ENCODE measurements around the gene ARSJ. TPM values are rescaled to one million over a fixed set of nuclear protein-coding genes. Genes with fewer than 3 reads are reported as not detected.
A peak's percentile ranks its signal among the peaks of the same experiment; 100 is the strongest.

The ARSJ gene
- polyA plus RNA-seq, 2 donors = 1.4 to 1.7 TPM

DNA sequence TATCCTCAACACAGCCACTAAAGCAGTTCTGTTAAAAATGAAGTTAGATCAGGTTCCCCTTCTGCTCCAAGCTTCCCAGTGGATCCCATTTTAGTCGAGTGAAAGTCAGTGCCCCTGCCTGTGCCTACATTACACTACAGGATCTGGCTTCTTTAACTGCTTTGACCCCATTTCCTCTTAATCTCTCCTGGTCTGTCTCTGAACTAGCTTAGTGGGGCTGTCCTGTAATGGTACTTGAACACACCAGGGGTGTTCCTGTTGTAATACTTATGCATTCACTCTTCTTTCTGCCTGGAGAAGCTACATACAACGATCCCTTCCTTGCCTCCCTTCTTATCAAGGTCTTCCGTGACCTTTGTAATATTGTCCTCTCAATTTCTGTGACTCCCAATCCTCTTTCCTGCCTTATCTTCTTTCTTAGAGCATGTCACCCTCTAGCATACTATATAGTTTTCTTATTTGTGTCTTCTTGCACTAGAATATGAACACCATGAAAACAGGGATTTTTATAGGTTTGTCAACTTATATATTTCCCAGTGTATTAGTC is 16.7 kb downstream of the ARSJ start:
- Histone ChIP-seq H3K4me1 (ENCODE audit: control insufficient read depth in 2 of 2, insufficient read depth in 2 of 2, low read length in 1 of 2) (no peaks in the 10 kb centered on the region), H3K9me3 (ENCODE audit: control insufficient read depth in 2 of 2, insufficient read depth in 1 of 2, low read depth in 1 of 2, low read length in 1 of 2) (no peaks in the 10 kb centered on the region), H3K27ac (ENCODE audit: low read depth in 2 of 2, low read length in 1 of 2) (no peak overlapping the region), H3K27me3 (ENCODE audit: control insufficient read depth in 1 of 2, insufficient read depth in 2 of 2, low read length in 2 of 2) (no peaks in the 10 kb centered on the region), H3K36me3 (ENCODE audit: control insufficient read depth in 2 of 2, insufficient read depth in 2 of 2, low read length in 1 of 2) (no peaks in the 10 kb centered on the region), H3K4me3 (ENCODE audit: low read depth in 1 of 2, low read length in 2 of 2) (no peak overlapping the region)
- WGBS, 2 donors = 79 to 81% methylated on average over 3 of the region's 3 CpGs

- 61 to 63% methylated on average over 2 of the region's 2 CpGs for WGBS, 2 donors
- Histone ChIP-seq H3K27ac (ENCODE audit: low read depth in 2 of 2, low read length in 1 of 2) (no peak overlapping the region), H3K27me3 (ENCODE audit: control insufficient read depth in 1 of 2, insufficient read depth in 2 of 2, low read length in 2 of 2) (no peaks in the 10 kb centered on the region), H3K4me1 (ENCODE audit: control insufficient read depth in 2 of 2, insufficient read depth in 2 of 2, low read length in 1 of 2) (no peaks in the 10 kb centered on the region), H3K9me3 (ENCODE audit: control insufficient read depth in 2 of 2, insufficient read depth in 1 of 2, low read depth in 1 of 2, low read length in 1 of 2) (no peaks in the 10 kb centered on the region), H3K36me3 (ENCODE audit: control insufficient read depth in 2 of 2, insufficient read depth in 2 of 2, low read length in 1 of 2) (no peaks in the 10 kb centered on the region), H3K4me3 (ENCODE audit: low read depth in 1 of 2, low read length in 2 of 2) (no peak overlapping the region)
Observed at GRCh38 chr4:113962016-113962347, 17.5 kb downstream of the ARSJ start.

DNA sequence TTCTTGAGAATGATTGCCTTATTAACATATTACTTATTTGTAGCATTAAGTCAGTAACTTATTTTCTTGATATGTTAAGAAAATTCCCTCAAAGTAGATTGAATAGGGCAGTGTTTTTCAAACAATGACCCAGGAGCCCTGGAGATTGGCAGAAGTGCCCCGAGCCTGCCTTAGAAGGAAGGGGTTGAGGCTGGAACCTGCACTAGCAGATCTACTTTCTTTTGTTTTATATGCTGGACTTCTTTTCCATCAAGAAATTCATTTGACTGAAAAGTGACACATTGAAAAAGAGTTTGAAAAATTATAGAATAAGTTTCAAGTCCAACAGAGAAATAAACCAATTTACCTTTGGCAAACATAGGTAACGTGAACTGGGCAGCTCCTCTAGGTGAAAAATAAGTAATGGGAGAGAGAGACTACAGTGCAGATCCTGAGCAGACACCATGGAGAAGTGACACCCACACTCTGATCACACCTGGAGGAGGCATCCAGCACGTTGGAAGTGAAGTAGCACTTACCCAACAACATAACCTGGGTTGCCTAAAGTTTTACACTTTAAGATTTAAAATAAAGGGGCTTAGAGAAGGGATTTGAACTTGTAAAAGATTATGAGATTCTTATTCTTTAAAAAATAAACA is 18.6 kb downstream of the ARSJ start:
- Histone ChIP-seq H3K4me3 (ENCODE audit: low read depth in 1 of 2, low read length in 2 of 2) (no peak overlapping the region), H3K36me3 (ENCODE audit: control insufficient read depth in 2 of 2, insufficient read depth in 2 of 2, low read length in 1 of 2) (no peaks in the 10 kb centered on the region), H3K27me3 (ENCODE audit: control insufficient read depth in 1 of 2, insufficient read depth in 2 of 2, low read length in 2 of 2) (no peaks in the 10 kb centered on the region), H3K27ac (ENCODE audit: low read depth in 2 of 2, low read length in 1 of 2) (no peak overlapping the region), H3K9me3 (ENCODE audit: control insufficient read depth in 2 of 2, insufficient read depth in 1 of 2, low read depth in 1 of 2, low read length in 1 of 2) (no peaks in the 10 kb centered on the region), H3K4me1 (ENCODE audit: control insufficient read depth in 2 of 2, insufficient read depth in 2 of 2, low read length in 1 of 2) (no peaks in the 10 kb centered on the region)
- 58 to 62% methylated on average over 3 of the region's 3 CpGs for WGBS, 2 donors

DNA sequence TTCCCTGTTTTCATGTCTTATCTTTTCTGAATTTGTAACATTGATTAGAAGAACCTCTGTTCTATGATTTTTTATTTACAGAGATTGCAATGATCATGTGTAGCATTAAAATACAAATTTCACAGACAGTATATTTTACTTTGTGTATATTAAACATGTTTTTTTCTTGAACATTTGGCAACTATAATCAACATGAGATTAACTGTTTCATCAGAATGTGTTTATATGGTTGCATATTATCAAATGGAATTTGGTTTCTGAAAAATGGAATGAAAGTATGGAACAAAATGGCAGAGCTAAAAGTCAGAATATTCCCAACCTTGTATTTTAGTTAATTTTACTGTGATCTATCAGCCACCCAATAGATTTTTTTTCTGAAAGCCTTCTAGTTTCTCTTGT is 19.9 kb downstream of the ARSJ start:
- H3K27me3 ChIP-seq (ENCODE audit: control insufficient read depth in 1 of 2, insufficient read depth in 2 of 2, low read length in 2 of 2) = no peaks in the 10 kb centered on the region
- no peaks in the 10 kb centered on the region for H3K9me3 ChIP-seq (ENCODE audit: control insufficient read depth in 2 of 2, insufficient read depth in 1 of 2, low read depth in 1 of 2, low read length in 1 of 2)
- H3K27ac ChIP-seq (ENCODE audit: low read depth in 2 of 2, low read length in 1 of 2) = no peak overlapping the region
- no peaks in the 10 kb centered on the region for H3K4me1 ChIP-seq (ENCODE audit: control insufficient read depth in 2 of 2, insufficient read depth in 2 of 2, low read length in 1 of 2)
- no peaks in the 10 kb centered on the region for H3K36me3 ChIP-seq (ENCODE audit: control insufficient read depth in 2 of 2, insufficient read depth in 2 of 2, low read length in 1 of 2)
- H3K4me3 ChIP-seq (ENCODE audit: low read depth in 1 of 2, low read length in 2 of 2) = no peak overlapping the region

DNA sequence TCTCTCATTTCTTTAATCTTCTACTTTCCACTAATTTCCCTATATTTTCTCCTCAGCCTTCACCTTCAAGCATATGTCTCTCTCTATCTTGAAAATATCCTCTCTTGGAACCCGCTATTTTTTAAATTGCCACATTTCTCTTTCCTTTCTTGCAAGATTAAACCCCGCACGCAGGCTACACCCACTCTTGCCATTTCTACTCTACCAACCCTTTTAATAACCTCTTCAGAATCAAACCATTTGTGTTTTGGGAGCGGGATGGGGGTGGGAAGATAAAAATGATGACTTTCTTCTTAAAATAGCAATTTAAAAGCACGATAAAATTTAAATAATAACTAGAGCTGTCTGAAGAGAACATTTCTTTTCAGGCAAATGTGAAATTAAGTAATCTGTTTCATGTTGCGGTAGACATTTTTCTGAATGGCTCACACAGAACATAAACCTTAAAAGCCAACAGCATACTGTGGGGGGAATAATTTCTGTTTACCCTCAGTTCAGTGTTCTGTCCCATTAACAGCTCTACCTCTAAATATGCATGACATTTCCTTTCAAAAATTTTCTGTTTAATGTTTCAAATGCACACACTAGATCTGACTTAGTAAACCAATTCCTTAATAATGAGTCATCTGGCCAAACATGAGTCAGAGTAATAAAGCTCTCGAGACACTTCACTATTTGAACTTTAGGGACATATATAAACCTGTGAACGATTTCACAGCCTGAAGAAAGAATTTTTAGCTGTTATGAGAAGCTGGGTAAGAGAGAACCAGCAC is 20.5 kb downstream of the ARSJ start:
- Histone ChIP-seq H3K27ac (ENCODE audit: low read depth in 2 of 2, low read length in 1 of 2) (peak overlapping the region in 1 of 2 donors; percentile 47), H3K4me1 (ENCODE audit: control insufficient read depth in 2 of 2, insufficient read depth in 2 of 2, low read length in 1 of 2) (no peaks in the 10 kb centered on the region), H3K36me3 (ENCODE audit: control insufficient read depth in 2 of 2, insufficient read depth in 2 of 2, low read length in 1 of 2) (no peaks in the 10 kb centered on the region), H3K4me3 (ENCODE audit: low read depth in 1 of 2, low read length in 2 of 2) (no peak overlapping the region), H3K9me3 (ENCODE audit: control insufficient read depth in 2 of 2, insufficient read depth in 1 of 2, low read depth in 1 of 2, low read length in 1 of 2) (no peaks in the 10 kb centered on the region), H3K27me3 (ENCODE audit: control insufficient read depth in 1 of 2, insufficient read depth in 2 of 2, low read length in 2 of 2) (no peaks in the 10 kb centered on the region)
- WGBS, 2 donors = 37 to 48% methylated on average over 8 of the region's 8 CpGs

DNA sequence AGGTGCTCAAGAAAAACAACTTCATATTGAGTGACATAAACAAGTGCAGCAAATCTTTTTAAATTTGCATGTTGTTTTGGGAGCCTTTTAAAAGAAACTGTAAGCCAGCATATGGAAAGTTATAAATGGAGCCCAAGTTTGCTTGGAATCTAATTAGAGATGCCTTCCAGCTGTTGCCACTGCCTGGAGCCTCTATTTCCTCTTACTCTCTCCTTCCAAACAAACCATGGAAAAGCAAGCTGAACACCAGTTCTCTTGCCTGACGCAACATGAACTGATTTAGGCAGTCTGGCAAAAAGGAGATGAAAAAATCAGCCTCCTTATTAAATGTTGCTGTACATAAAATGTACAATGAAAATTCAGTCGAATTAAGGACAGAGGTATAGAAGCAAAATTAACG is 21.5 kb downstream of the ARSJ start:
- Histone ChIP-seq H3K4me3 (ENCODE audit: low read depth in 1 of 2, low read length in 2 of 2) (no peak overlapping the region), H3K27me3 (ENCODE audit: control insufficient read depth in 1 of 2, insufficient read depth in 2 of 2, low read length in 2 of 2) (no peaks in the 10 kb centered on the region), H3K9me3 (ENCODE audit: control insufficient read depth in 2 of 2, insufficient read depth in 1 of 2, low read depth in 1 of 2, low read length in 1 of 2) (no peaks in the 10 kb centered on the region), H3K27ac (ENCODE audit: low read depth in 2 of 2, low read length in 1 of 2) (no peak overlapping the region), H3K4me1 (ENCODE audit: control insufficient read depth in 2 of 2, insufficient read depth in 2 of 2, low read length in 1 of 2) (no peaks in the 10 kb centered on the region), H3K36me3 (ENCODE audit: control insufficient read depth in 2 of 2, insufficient read depth in 2 of 2, low read length in 1 of 2) (no peaks in the 10 kb centered on the region)
- 66 to 71% methylated on average over 3 of the region's 3 CpGs for WGBS, 2 donors

DNA sequence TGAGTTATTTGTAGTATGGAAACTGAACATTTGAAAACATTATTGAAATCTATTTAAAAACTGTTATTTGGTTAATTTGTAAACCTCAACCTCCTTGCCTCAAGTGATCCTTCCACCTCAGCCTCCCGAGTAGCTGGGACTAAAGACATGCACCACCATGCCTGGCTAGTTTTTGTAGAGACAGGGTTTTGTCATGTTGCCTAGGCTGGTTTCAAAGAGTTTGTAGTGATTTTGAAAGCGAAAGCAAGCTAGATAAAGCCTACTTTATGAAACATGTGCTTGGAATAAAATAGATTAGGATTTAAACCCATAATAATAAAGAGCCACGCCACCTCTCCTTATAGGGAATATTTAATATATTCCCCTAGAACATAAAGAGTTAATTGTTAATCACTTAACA is 23.5 kb downstream of the ARSJ start:
- Histone ChIP-seq H3K36me3 (ENCODE audit: control insufficient read depth in 2 of 2, insufficient read depth in 2 of 2, low read length in 1 of 2) (no peaks in the 10 kb centered on the region), H3K9me3 (ENCODE audit: control insufficient read depth in 2 of 2, insufficient read depth in 1 of 2, low read depth in 1 of 2, low read length in 1 of 2) (no peaks in the 10 kb centered on the region), H3K27me3 (ENCODE audit: control insufficient read depth in 1 of 2, insufficient read depth in 2 of 2, low read length in 2 of 2) (no peaks in the 10 kb centered on the region), H3K4me3 (ENCODE audit: low read depth in 1 of 2, low read length in 2 of 2) (no peak overlapping the region), H3K27ac (ENCODE audit: low read depth in 2 of 2, low read length in 1 of 2) (no peak overlapping the region), H3K4me1 (ENCODE audit: control insufficient read depth in 2 of 2, insufficient read depth in 2 of 2, low read length in 1 of 2) (no peaks in the 10 kb centered on the region)
- WGBS, 2 donors = 60 to 67% methylated on average over 3 of the region's 3 CpGs

- Histone ChIP-seq H3K36me3 (ENCODE audit: control insufficient read depth in 2 of 2, insufficient read depth in 2 of 2, low read length in 1 of 2) (no peaks in the 10 kb centered on the region), H3K9me3 (ENCODE audit: control insufficient read depth in 2 of 2, insufficient read depth in 1 of 2, low read depth in 1 of 2, low read length in 1 of 2) (no peaks in the 10 kb centered on the region), H3K27me3 (ENCODE audit: control insufficient read depth in 1 of 2, insufficient read depth in 2 of 2, low read length in 2 of 2) (no peaks in the 10 kb centered on the region), H3K4me3 (ENCODE audit: low read depth in 1 of 2, low read length in 2 of 2) (no peak overlapping the region), H3K4me1 (ENCODE audit: control insufficient read depth in 2 of 2, insufficient read depth in 2 of 2, low read length in 1 of 2) (no peaks in the 10 kb centered on the region), H3K27ac (ENCODE audit: low read depth in 2 of 2, low read length in 1 of 2) (no peak overlapping the region)
- 61 to 65% methylated on average over 3 of the region's 3 CpGs for WGBS, 2 donors
Observed at GRCh38 chr4:113955411-113955810, 24.0 kb downstream of the ARSJ start.

DNA sequence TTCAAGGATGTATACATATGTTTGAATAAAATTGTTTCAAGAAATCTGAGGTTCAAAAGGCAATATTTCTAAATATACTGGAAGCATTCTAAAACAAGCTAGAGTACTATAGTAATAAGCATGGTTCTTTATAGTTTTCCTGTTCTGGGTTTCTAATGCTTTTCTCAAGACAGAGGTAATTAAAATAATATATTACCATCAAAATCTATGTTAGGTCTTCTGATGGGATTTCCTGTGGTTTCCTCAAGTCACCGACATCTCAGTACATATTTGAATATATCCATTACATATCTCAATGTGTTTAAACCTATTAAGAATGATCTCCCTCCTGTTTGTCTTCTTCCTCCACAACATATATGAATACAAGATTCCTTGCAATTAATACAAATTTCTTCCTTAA is 25.6 kb downstream of the ARSJ start:
- H3K36me3 ChIP-seq (ENCODE audit: control insufficient read depth in 2 of 2, insufficient read depth in 2 of 2, low read length in 1 of 2) = no peaks in the 10 kb centered on the region
- no peaks in the 10 kb centered on the region for H3K27me3 ChIP-seq (ENCODE audit: control insufficient read depth in 1 of 2, insufficient read depth in 2 of 2, low read length in 2 of 2)
- 87 to 92% methylated on average over 1 of the region's 1 CpG for WGBS, 2 donors
- no peaks in the 10 kb centered on the region for H3K4me1 ChIP-seq (ENCODE audit: control insufficient read depth in 2 of 2, insufficient read depth in 2 of 2, low read length in 1 of 2)
- no peak overlapping the region for H3K4me3 ChIP-seq (ENCODE audit: low read depth in 1 of 2, low read length in 2 of 2)
- no peaks in the 10 kb centered on the region for H3K9me3 ChIP-seq (ENCODE audit: control insufficient read depth in 2 of 2, insufficient read depth in 1 of 2, low read depth in 1 of 2, low read length in 1 of 2)
- no peak overlapping the region for H3K27ac ChIP-seq (ENCODE audit: low read depth in 2 of 2, low read length in 1 of 2)

Measured in esophagus (tissue), 2 donors.